Panc1 (cell line): ENCODE measurements around the gene FZD2.

Experiments
- POLR2AphosphoS5 ChIP-seq: IDR thresholded peaks from 2 replicates; pipeline ENCODE4 v1.6.1; 2012; ENCODE audit warnings: mild to moderate bottlenecking, low read depth, low read length, moderate library complexity
- TF ChIP-seq, protein P1 (sequence below): fragments of 450-650 bp; IDR thresholded peaks from 2 replicates; pipeline ENCODE4 v1.5.1; 2017; ENCODE audit warnings: mild to moderate bottlenecking
- TF ChIP-seq, protein P2 (sequence below), 2 experiments: IDR thresholded peaks; 2 replicates each; pipeline ENCODE4 v1.6.1; 2011 to 2012; ENCODE audit warnings: low read depth in 2 of 2, control low read depth in 1 of 2, low read length in 1 of 2, mild to moderate bottlenecking in 1 of 2, moderate library complexity in 1 of 2; ENCODE audit not compliant: insufficient read depth in 1 of 2

DNA sequence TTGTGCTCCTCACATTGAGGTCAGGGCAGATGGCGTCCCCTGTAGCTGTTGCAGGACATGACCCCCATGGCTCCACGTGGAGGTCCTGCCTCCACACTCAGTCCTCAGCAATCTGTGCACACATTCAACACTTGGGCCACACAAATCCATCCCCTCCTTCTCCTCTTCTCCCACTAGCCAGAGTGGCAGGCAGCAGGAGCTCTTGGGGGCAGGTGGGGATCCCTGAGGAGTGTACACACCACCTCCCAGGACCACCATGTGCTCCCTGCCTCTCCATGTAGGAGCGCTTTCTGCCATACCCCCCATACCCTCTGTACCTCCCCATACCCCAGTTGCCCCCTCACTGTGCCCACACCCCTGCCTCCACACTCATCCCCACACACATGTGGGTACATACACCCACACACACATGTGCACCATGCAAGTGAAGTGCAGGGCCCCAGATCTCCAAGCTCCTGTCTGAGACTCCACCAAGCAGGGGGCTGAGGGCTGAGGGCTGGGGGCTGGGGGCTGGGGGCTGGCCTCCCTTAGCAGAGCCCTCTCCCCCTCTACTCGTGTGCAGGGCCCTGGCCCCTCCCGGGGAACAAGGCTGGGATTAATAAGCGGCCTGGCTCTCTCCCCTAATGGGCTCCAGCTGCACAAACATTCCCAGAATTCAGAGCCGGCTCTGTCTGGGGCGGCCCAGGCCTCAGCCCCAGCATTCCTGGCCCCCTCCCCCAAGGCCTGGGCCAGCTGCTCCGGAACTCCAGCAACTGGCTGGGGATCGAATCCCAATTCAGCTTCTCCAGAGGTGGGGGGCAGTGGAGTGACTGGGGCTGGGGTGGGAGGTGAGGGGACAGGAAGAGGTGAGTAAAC lies 50.8 kb downstream of the FZD2 start:
- TF ChIP-seq POLR2AphosphoS5 = no peak
- TF ChIP-seq, protein P1, sequence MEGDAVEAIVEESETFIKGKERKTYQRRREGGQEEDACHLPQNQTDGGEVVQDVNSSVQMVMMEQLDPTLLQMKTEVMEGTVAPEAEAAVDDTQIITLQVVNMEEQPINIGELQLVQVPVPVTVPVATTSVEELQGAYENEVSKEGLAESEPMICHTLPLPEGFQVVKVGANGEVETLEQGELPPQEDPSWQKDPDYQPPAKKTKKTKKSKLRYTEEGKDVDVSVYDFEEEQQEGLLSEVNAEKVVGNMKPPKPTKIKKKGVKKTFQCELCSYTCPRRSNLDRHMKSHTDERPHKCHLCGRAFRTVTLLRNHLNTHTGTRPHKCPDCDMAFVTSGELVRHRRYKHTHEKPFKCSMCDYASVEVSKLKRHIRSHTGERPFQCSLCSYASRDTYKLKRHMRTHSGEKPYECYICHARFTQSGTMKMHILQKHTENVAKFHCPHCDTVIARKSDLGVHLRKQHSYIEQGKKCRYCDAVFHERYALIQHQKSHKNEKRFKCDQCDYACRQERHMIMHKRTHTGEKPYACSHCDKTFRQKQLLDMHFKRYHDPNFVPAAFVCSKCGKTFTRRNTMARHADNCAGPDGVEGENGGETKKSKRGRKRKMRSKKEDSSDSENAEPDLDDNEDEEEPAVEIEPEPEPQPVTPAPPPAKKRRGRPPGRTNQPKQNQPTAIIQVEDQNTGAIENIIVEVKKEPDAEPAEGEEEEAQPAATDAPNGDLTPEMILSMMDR = no peak
- TF ChIP-seq, protein P2, sequence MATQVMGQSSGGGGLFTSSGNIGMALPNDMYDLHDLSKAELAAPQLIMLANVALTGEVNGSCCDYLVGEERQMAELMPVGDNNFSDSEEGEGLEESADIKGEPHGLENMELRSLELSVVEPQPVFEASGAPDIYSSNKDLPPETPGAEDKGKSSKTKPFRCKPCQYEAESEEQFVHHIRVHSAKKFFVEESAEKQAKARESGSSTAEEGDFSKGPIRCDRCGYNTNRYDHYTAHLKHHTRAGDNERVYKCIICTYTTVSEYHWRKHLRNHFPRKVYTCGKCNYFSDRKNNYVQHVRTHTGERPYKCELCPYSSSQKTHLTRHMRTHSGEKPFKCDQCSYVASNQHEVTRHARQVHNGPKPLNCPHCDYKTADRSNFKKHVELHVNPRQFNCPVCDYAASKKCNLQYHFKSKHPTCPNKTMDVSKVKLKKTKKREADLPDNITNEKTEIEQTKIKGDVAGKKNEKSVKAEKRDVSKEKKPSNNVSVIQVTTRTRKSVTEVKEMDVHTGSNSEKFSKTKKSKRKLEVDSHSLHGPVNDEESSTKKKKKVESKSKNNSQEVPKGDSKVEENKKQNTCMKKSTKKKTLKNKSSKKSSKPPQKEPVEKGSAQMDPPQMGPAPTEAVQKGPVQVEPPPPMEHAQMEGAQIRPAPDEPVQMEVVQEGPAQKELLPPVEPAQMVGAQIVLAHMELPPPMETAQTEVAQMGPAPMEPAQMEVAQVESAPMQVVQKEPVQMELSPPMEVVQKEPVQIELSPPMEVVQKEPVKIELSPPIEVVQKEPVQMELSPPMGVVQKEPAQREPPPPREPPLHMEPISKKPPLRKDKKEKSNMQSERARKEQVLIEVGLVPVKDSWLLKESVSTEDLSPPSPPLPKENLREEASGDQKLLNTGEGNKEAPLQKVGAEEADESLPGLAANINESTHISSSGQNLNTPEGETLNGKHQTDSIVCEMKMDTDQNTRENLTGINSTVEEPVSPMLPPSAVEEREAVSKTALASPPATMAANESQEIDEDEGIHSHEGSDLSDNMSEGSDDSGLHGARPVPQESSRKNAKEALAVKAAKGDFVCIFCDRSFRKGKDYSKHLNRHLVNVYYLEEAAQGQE (IDR thresholded peaks at IDR 0.05; ENCODE audit: insufficient read depth in 1 of 2, low read depth in 2 of 2, low read length in 1 of 2) = no peak
